Peyer's patch (tissue), 4 donors: Measurements from ENCODE around the gene SMIM38. TPM values are rescaled to one million over a fixed set of nuclear protein-coding genes. Genes with fewer than 3 reads are reported as not detected.

Experiments
- DNase-seq, 3 donors: peaks; one replicate each; pipeline ENCODE4 v3.0.0-alpha.2; 2017 to 2019
- H3K27ac ChIP-seq, 4 donors: fragments of 200-600 bp; sonication (generic); one replicate each; pipeline ENCODE4 v1.5.1; 2016 to 2019
- H3K27me3 ChIP-seq, 2 donors: fragments of 200-600 bp; sonication (generic); one replicate each; pipeline ENCODE4 v1.5.1; 2019
- H3K36me3 ChIP-seq, 3 donors: fragments of 200-600 bp; sonication (generic); one replicate each; pipeline ENCODE4 v1.5.1; 2016 to 2019
- H3K4me1 ChIP-seq, 4 donors: fragments of 200-600 bp; sonication (generic); one replicate each; pipeline ENCODE4 v1.5.1; 2016 to 2019
- H3K4me3 ChIP-seq, 4 donors: fragments of 200-600 bp; sonication (generic); 1 replicate in 3 of 4; 2 replicates in 1 of 4; pipeline ENCODE4 v1.5.1; 2016 to 2019; ENCODE audit warnings: mild to moderate bottlenecking in 1 of 4
- H3K9me3 ChIP-seq, 4 donors: fragments of 200-600 bp; sonication (generic); one replicate each; pipeline ENCODE4 v1.5.1; 2016 to 2019; ENCODE audit warnings: mild to moderate bottlenecking in 1 of 4
- CTCF ChIP-seq, 6 experiments: fragments of 450-650 bp in 4 of 6; fragments of 200-600 bp in 2 of 6; sonication (generic) in 1 of 6; IDR thresholded peaks; one replicate each; pipeline ENCODE4 v1.5.1; 2017 to 2019; ENCODE audit warnings: antibody characterized with exemption in 6 of 6, mild to moderate bottlenecking in 3 of 6, moderate library complexity in 1 of 6
- POLR2A ChIP-seq, 2 donors: fragments of 450-650 bp; IDR thresholded peaks; one replicate each; pipeline ENCODE4 v1.5.1; 2017; ENCODE audit warnings: antibody characterized with exemption in 2 of 2, mild to moderate bottlenecking in 2 of 2, moderate library complexity in 2 of 2
- total RNA-seq, 4 donors: library from RNA; depleted of rRNA; stranded (reverse); fragments of >200 nt; gene quantifications; one replicate each; pipeline ENCODE4 v1.1.0, GENCODE V29; 2016

The SMIM38 gene
- total RNA-seq, 4 donors from 2014 or later, result 0.95 to 2.8 TPM; not detected in 2

- Histone ChIP-seq H3K36me3 (no peaks in the 10 kb centered on the region), H3K27me3 (no peaks in the 10 kb centered on the region), H3K9me3 (no peaks in the 10 kb centered on the region), H3K27ac (no peak overlapping the region), H3K4me1 (peaks cover 0 to 10% (median 0%) of the 10 kb centered on the region in 4 donors), H3K4me3 (no peak overlapping the region)
- DNase-seq, result peak in 1 of 3 donors; percentile 21
- no peak for TF ChIP-seq POLR2A (IDR thresholded peaks at IDR 0.05)
- no peak for TF ChIP-seq CTCF (IDR thresholded peaks at IDR 0.05)
Observed at GRCh38 chr11:69164824-69165223, 9.1 kb downstream of the SMIM38 start.

- Histone ChIP-seq H3K9me3 (no peaks in the 10 kb centered on the region), H3K4me3 (no peak overlapping the region), H3K27me3 (no peaks in the 10 kb centered on the region), H3K36me3 (no peaks in the 10 kb centered on the region), H3K27ac (peak overlapping the region in 1 of 4 donors; percentile 9), H3K4me1 (peaks cover 0 to 10% (median 0%) of the 10 kb centered on the region in 4 donors)
- TF ChIP-seq CTCF (IDR thresholded peaks at IDR 0.05) (no peak), POLR2A (IDR thresholded peaks at IDR 0.05) (no peak)
- DNase-seq, result peak in 1 of 3 donors; percentile 24
Observed at GRCh38 chr11:69165775-69166174, 10.0 kb downstream of the SMIM38 start.

DNA sequence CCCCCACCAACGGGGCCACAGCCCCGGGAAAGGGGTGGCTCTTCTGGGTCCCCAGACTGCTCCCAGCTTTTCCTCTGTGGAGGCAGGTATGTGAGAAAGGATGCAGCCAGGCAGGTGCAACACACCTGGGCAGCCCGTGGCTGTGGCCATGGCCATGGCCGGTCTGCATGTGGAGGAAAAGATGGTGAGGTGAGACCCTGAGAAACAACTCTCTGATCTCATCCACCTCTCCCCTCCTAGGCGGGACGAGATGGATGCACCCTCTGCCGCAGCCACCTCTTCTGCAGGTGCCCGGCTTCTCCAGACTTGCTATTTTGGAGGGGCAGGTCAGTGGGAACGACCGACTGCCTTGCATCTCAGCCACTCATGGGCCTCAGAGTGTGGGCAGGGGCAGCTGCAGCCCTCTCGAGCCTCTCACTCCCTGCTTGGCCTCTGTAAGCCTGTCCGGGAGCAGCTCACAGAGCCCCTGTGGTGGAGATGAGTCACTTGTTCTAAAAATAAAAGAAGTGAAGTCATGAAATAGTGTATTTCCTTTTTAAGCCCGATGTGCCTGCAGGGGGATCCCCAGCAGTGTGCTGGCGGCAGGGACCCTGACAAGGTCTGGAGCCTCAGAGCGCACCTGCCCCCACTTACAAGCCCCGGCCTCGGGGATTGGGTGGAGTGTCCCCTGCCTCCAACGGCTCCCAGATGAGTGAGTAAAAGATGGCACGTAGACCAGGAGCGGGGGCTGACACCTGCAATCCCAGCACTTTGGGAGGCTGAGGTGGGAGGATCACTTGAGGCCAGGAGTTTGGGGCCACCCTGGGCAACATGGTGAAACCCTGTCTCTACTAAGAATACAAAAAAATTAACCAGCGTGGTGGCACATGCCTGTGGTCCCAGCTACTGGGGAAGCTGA, 10.7 kb downstream of the SMIM38 start:
- H3K4me3 ChIP-seq, result peak overlapping the region in 1 of 4 donors; percentile 0
- no peaks in the 10 kb centered on the region for H3K27me3 ChIP-seq
- peak overlapping the region in 1 of 4 donors; percentile 9 for H3K27ac ChIP-seq
- peaks cover 0 to 10% (median 0%) of the 10 kb centered on the region in 4 donors for H3K4me1 ChIP-seq
- TF ChIP-seq CTCF (IDR thresholded peaks at IDR 0.05) (no peak), POLR2A (IDR thresholded peaks at IDR 0.05) (no peak)
- DNase-seq, result peak in 1 of 3 donors; percentile 19
- H3K36me3 ChIP-seq, result no peaks in the 10 kb centered on the region
- no peaks in the 10 kb centered on the region for H3K9me3 ChIP-seq

- Histone ChIP-seq H3K36me3 (no peaks in the 10 kb centered on the region), H3K27me3 (no peaks in the 10 kb centered on the region), H3K4me1 (peaks cover 0 to 10% (median 0%) of the 10 kb centered on the region in 4 donors), H3K4me3 (no peak overlapping the region), H3K9me3 (no peaks in the 10 kb centered on the region), H3K27ac (no peak overlapping the region)
- no peak for DNase-seq
- no peak for TF ChIP-seq POLR2A (IDR thresholded peaks at IDR 0.05)
- no peak for TF ChIP-seq CTCF (IDR thresholded peaks at IDR 0.05)
Observed at GRCh38 chr11:69167130-69167915, 11.6 kb downstream of the SMIM38 start.

GRCh38 chr11:69167916-69168691, 12.4 kb downstream of the SMIM38 start:
- Histone ChIP-seq H3K27me3 (no peaks in the 10 kb centered on the region), H3K4me3 (no peak overlapping the region), H3K36me3 (no peaks in the 10 kb centered on the region), H3K4me1 (peaks cover 0 to 10% (median 0%) of the 10 kb centered on the region in 4 donors), H3K27ac (no peak overlapping the region), H3K9me3 (no peaks in the 10 kb centered on the region)
- DNase-seq, result no peak
- TF ChIP-seq POLR2A (IDR thresholded peaks at IDR 0.05) (no peak), CTCF (IDR thresholded peaks at IDR 0.05) (no peak)
